Adrenal gland (tissue), 5 donors: ENCODE measurements around the gene MED20.

ENCODE experiments used
- POLR2A ChIP-seq, 2 donors: fragments of 450-650 bp; IDR thresholded peaks; one replicate each; pipeline ENCODE4 v1.6.1; 2017; ENCODE audit warnings: antibody characterized with exemption in 2 of 2, mild to moderate bottlenecking in 2 of 2, moderate library complexity in 1 of 2
- TF ChIP-seq, protein P1 (sequence below), 6 experiments: fragments of 450-650 bp in 4 of 6; fragments of 200-600 bp in 2 of 6; sonication (generic) in 1 of 6; IDR thresholded peaks; 1 replicate in 5 of 6; 2 replicates in 1 of 6; pipeline versions ENCODE4 v1.5.1 to v1.8.0; 2016 to 2021; ENCODE audit warnings: antibody characterized with exemption in 6 of 6, mild to moderate bottlenecking in 2 of 6, moderate library complexity in 1 of 6
- donor health status: DM: no; HTN: no; CAD: no.

- TF ChIP-seq, protein P1, sequence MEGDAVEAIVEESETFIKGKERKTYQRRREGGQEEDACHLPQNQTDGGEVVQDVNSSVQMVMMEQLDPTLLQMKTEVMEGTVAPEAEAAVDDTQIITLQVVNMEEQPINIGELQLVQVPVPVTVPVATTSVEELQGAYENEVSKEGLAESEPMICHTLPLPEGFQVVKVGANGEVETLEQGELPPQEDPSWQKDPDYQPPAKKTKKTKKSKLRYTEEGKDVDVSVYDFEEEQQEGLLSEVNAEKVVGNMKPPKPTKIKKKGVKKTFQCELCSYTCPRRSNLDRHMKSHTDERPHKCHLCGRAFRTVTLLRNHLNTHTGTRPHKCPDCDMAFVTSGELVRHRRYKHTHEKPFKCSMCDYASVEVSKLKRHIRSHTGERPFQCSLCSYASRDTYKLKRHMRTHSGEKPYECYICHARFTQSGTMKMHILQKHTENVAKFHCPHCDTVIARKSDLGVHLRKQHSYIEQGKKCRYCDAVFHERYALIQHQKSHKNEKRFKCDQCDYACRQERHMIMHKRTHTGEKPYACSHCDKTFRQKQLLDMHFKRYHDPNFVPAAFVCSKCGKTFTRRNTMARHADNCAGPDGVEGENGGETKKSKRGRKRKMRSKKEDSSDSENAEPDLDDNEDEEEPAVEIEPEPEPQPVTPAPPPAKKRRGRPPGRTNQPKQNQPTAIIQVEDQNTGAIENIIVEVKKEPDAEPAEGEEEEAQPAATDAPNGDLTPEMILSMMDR (IDR thresholded peaks at IDR 0.05): no peak
- no peak for TF ChIP-seq POLR2A (IDR thresholded peaks at IDR 0.05)
These were observed 49.2 kb downstream of the MED20 start for GRCh38 chr6:41871691-41872090.
